DMS153 treated with DMSO at 0.1 percent for 48 hours (cell line): Measurements from ENCODE around the gene HSPA2.
"Not testable (repeated sequence)": the region's sequence is repeated elsewhere in the genome, so short reads cannot be mapped to it uniquely, and the experiment has no call there.

Source experiments
- DNase-seq: peaks from one replicate; lab custom pipeline; 2025; ENCODE audit not compliant: unreplicated experiment; lab: John Stamatoyannopoulos, UW

The HSPA2 gene

GRCh38 chr14:64558216-64558615, 17.7 kb downstream of the HSPA2 start:
- DNase-seq = not testable (repeated sequence)

GRCh38 chr14:64561631-64562030, 21.1 kb downstream of the HSPA2 start:
- no peak for DNase-seq

GRCh38 chr14:64562436-64562835, 21.9 kb downstream of the HSPA2 start:
- no peak for DNase-seq

DNA sequence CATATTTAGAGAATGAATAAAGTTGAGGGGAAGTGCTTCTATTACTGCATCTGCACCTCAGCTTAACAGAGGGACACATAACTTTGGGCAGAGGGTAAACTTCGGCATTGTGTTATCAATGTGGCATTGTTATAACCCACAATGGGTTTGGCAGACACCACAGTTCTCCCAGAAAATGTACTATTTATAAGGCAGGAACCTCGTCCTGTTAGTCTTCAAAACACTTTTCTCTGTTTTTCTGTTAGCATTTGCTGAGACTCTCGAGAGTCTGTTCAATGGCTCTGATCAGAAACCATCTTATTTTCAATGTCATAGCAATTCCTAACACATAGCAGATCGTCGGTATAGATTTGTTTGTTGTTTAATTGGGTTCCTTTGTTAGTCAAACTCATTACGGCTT, 23.2 kb downstream of the HSPA2 start:
- no peak for DNase-seq

DNA sequence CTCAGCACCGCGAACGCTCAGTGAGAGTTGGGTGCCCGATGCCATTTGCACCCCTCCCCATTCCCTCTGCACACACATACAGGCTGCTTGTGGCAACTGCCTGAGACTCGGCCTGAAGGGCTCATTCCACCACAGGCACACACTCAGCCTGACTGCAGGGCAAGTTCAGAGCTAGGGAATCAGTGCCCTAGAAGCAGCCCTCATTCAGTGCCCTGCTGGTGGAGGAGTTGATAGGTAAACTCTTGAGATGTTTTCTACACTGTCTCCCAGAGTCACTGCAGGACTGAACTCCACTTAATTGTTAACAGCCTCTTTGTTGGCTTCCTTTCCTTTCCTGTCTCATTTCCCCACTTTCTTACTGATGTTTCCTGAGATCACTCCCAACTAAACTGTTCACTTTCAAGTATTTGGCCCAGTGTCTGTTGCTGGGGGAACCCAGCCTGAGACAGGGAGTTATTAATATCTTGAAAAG, 26.1 kb downstream of the HSPA2 start:
- no peak for DNase-seq

DNA sequence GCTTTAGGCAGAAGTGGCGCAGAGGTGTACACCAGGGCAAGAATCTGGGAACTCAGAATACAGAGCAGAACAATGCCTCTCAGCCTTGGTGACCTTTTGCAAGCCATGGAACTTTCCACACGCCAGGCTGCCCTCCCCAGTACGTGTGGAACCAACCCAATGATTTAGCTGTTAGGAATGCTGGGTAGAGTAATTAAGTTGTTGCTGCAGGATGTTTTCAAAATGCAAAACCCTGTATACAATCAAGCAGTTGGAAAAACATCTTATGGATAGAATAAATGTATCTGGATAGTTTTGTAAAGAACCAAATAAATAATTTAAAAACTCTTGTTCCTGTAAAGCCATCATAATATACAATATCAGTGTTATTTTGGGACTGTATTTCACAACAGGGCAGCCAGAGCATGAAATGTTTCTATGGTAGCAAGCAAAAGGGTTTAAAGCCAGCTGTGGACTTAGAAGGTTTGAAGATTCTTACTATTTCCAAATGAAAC, 28.6 kb downstream of the HSPA2 start:
- DNase-seq = no peak

- DNase-seq = not testable (repeated sequence)
These were observed 29.1 kb downstream of the HSPA2 start for GRCh38 chr14:64569646-64570045.

- no peak for DNase-seq
These were observed 32.0 kb downstream of the HSPA2 start for GRCh38 chr14:64572386-64573104.

GRCh38 chr14:64573109-64573508, 32.6 kb downstream of the HSPA2 start:
- DNase-seq = no peak

DNA sequence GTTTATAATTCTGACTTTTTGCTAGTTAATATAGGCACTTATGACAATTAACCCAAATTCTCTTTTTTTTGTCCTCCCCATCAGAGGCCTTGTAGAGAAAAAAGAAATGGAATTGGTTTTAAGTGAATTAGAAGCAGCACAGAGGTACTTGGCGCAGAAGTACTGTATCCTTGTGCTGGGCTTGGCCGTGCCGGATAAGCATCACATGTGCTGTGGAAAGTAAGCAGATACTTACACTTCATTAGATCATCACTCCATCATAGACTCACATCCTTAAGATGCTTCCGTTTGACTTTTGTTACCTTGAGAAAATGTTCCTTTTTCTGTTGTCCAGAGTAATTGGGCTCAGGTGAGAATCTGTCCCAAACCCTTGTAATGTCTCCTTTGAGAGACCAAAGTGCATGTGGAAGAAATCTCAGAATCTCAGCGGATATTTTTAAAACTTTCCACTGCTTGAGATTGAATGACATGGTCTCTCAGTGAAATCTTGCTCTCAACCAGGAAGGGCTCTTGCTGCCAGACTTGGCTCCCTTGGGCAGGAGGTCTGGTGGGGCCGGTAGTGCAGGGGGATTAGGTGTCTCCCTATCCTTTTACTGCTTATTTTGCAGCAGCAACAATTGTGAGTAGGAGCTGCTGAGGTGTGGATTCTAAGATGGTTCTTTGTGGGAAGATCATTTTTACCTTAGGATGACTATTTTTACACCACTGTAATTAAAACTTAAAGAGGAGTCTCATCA, 34.0 kb downstream of the HSPA2 start:
- DNase-seq = no peak

GRCh38 chr14:64577211-64577610, 36.7 kb downstream of the HSPA2 start:
- no peak for DNase-seq

DNA sequence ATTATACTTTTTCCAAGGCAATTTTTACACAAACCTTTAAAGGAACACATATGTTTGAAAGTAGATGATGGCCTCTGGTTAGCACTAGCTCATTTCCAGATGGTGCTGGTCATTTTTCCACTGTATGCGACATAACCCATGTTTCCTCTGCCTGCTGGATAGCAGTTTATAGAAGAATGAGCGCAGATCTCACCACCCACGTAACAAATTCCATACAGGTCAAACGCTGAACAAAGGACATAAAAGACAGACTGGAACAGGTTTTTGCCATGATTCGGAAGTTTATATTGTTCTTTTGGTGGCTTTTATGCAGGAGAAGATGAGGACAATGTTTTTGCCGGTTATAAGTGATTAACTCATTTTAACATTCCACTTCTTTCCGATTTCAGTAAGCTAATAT, 39.9 kb downstream of the HSPA2 start:
- no peak for DNase-seq

DNA sequence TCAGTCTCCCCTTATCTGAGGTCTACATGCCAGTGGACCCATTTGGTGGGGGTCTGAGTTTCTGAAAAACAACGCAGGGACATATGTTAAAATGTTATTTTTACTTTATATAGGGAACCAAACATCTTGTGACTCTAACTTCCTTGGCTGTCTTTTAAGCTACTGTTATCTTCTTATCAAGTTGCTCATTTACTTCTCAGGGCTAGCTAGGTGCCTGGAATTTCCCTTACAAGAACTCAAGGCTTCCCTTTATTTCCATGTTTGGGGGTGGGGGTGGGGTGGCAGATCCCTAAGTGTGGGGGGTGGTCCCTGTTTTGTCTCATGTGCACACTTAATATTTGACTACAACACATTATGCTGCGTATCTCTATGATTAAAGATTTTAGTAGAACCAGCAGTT, 40.8 kb downstream of the HSPA2 start:
- no peak for DNase-seq

DNA sequence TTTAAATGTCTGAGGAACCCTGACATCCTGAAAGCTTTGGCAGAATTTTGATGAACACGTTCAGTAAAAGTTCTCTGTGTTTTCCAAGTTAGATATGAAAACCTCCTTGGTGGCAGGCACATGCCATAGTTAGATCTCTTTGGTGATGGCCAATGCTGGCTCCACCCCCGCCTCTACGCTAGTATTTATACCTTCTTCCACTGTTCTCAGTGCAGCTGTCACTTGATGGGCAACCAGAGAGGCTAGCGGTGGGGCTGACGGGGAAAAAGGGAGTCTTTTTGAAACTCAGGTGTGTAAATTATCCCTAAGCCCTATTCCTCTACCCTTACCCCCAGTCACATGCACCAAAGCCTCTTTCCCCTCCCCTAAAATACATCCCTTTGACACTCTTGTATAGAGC, 41.3 kb downstream of the HSPA2 start:
- DNase-seq = no peak

DNA sequence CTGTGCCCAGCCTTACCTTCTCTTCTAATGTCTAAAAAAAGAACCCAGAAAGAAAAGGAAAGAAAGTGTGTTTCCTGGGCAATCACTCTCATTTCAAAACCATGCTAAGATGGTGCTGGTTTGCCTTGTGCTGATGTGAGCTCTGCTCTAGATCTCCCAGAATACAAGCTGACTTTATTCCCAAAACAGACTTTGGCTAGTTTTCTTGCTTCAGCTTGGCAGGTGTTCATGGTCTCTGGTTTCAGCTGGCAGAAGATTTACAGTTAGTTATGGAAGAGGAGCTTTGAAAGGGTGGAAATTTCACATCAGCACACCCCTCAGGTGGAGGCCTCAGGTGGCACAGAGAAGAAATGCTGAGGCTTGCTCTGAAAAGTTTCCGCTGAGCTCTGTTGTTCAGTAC, 43.6 kb downstream of the HSPA2 start:
- DNase-seq = no peak

- no peak for DNase-seq
These were observed 51.3 kb downstream of the HSPA2 start for GRCh38 chr14:64591809-64592208.
